SK-N-SH treated with all-trans-retinoic acid at 6 μM for 48 hours (cell line): ENCODE results near the gene GCLM.

Experiments used
- ATAC-seq: fragments of 200-7000 bp; cut with Tn5 transposase; 3 replicates; pipeline ENCODE4 v1.9.1; 2020; ENCODE audit warnings: mild to moderate bottlenecking, moderate library complexity
- CREB5 ChIP-seq: fragments of 250-450 bp; sonication (Bioruptor Pico); IDR thresholded peaks from 2 replicates; pipeline ENCODE4 v1.5.1; 2020; ENCODE audit warnings: low read depth, mild to moderate bottlenecking, moderate library complexity
- CSDC2 ChIP-seq: fragments of 250-450 bp; sonication (Bioruptor Pico); IDR thresholded peaks from 2 replicates; pipeline ENCODE4 v1.5.0; 2020; ENCODE audit warnings: mild to moderate bottlenecking, moderate library complexity
- GLIS3 ChIP-seq: fragments of 250-450 bp; sonication (Bioruptor Pico); IDR thresholded peaks from 2 replicates; pipeline ENCODE4 v1.5.0; 2020; ENCODE audit warnings: mild to moderate bottlenecking, moderate library complexity
- ISL1 ChIP-seq: fragments of 250-450 bp; sonication (Bioruptor Pico); IDR thresholded peaks from 2 replicates; pipeline ENCODE4 v2.1.2; 2022; ENCODE audit warnings: mild to moderate bottlenecking, moderate library complexity
- OSR1 ChIP-seq: fragments of 250-450 bp; sonication (Bioruptor Pico); IDR thresholded peaks from 2 replicates; pipeline ENCODE4 v1.8.0; 2022; ENCODE audit warnings: moderate library complexity, mild to moderate bottlenecking, inconsistent platforms
- POU6F1 ChIP-seq: fragments of 250-450 bp; sonication (Bioruptor Pico); IDR thresholded peaks from 2 replicates; pipeline ENCODE4 v1.8.0; 2021; ENCODE audit warnings: low read depth, mild to moderate bottlenecking, moderate library complexity, borderline replicate concordance
- TCF4 ChIP-seq: fragments of 250-450 bp; sonication (Bioruptor Pico); IDR thresholded peaks from 2 replicates; pipeline ENCODE4 v1.8.0; 2021; ENCODE audit warnings: mild to moderate bottlenecking, moderate library complexity, borderline replicate concordance
- TOX ChIP-seq: fragments of 250-450 bp; sonication (Bioruptor Pico); IDR thresholded peaks from 2 replicates; pipeline ENCODE4 v1.8.0; 2021; ENCODE audit warnings: mild to moderate bottlenecking, moderate library complexity, borderline replicate concordance
- ZFP3 ChIP-seq: fragments of 250-450 bp; sonication (Bioruptor Pico); IDR thresholded peaks from 2 replicates; pipeline ENCODE4 v1.5.0; 2020; ENCODE audit warnings: mild to moderate bottlenecking, moderate library complexity
- ZFP30 ChIP-seq: fragments of 450-650 bp; formaldehyde crosslinking; IDR thresholded peaks from 2 replicates; pipeline ENCODE4 v1.5.0; 2022; ENCODE audit warnings: mild to moderate bottlenecking, moderate library complexity
- ZNF70 ChIP-seq: fragments of 450-650 bp; formaldehyde crosslinking; IDR thresholded peaks from 2 replicates; pipeline ENCODE4 v1.5.0; 2020; ENCODE audit warnings: mild to moderate bottlenecking, moderate library complexity
- ZNF8 ChIP-seq: fragments of 450-650 bp; formaldehyde crosslinking; IDR thresholded peaks from 2 replicates; pipeline ENCODE4 v1.5.0; 2020; ENCODE audit warnings: mild to moderate bottlenecking, moderate library complexity

The GCLM gene

GRCh38 chr1:93839753-93840152, 69.5 kb downstream of the GCLM start (continued):
- no peak for TF ChIP-seq CREB5 (CRISPR knock-in tag)
- no peak for TF ChIP-seq ZNF70 (CRISPR knock-in tag)
- TF ChIP-seq TCF4, result no peak
- no peak for TF ChIP-seq ZFP30

GRCh38 chr1:93839307-93839706, 69.9 kb downstream of the GCLM start:
- peak; percentile 18; the same call in 1 of the 3 replicates for ATAC-seq

GRCh38 chr1:93837961-93838360, 71.3 kb downstream of the GCLM start:
- TF ChIP-seq CSDC2 (CRISPR knock-in tag) (no peak), OSR1 (CRISPR knock-in tag) (no peak), ISL1 (CRISPR knock-in tag) (no peak), GLIS3 (no peak)
- ATAC-seq, result no peak

More at GRCh38 chr1:93839307-93839706, 69.9 kb downstream of the GCLM start:
- TF ChIP-seq POU6F1, result no peak
- TF ChIP-seq TOX (CRISPR knock-in tag), result no peak
- no peak for TF ChIP-seq ZFP3 (CRISPR knock-in tag)
- no peak for TF ChIP-seq TCF4
- TF ChIP-seq OSR1 (CRISPR knock-in tag), result no peak
- no peak for TF ChIP-seq CSDC2 (CRISPR knock-in tag)
- TF ChIP-seq CREB5 (CRISPR knock-in tag), result no peak
- TF ChIP-seq ZNF8 (CRISPR knock-in tag), result no peak
